Measurements from ENCODE around the gene HUNK.

The HUNK gene

DNA sequence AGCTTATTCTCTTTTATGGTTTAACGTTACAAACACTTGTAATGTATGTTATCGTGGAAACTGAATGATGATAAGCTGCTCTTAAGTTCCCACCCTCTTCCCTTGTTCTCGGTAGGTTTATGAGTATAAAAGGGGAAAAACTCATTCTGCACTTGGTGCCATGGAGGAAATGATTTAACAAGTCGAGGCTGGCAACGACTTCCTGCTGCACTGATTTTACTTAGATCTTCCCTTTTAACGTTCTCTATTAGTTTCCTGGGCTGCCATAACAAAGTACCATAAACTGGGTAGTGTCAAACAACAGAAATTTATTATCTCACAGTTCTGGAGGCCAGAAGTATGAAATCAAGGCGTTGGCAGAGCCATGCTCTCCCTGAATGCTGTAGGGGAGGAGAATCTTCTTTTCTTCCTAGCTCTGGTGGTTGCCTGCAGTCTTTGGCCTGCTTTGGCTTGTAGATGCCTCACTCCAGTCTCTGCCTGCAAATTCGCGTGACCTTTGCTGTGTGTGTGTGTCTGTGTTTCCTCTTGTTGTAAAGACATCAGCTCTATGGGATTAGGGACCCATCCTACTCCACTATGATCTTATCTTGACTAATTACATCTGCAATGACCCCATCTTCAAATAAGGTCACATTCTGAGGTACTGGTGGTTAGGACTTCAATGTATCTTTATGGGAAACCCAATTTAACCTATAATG, 26.3 kb downstream of the HUNK start:
- DNase-seq: no peak

GRCh38 chr21:31900121-31900895, 27.5 kb downstream of the HUNK start:
- DNase-seq: no peak

GRCh38 chr21:31901315-31901714, 28.5 kb downstream of the HUNK start:
- no peak for DNase-seq

GRCh38 chr21:31902438-31902837, 29.6 kb downstream of the HUNK start:
- no peak for DNase-seq

DNA sequence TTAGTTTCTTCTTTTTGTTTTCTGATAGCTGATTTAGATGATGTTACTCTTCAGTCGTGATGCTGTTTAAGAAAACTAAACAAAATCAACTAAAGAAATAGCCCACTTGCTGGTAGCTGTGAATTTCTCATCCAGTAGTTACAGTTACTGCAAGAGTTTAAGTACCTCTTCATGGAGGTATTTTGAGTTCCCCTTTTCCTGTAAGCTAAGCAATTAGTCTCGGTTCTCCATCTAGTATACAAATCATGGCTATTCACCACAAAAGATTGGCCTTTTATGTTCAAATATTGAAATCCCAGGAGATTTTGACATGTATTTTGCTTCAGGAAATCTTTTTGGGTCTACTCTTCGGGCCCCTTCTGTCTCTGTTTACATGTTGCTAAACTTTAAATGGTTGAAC, 31.1 kb downstream of the HUNK start:
- no peak for DNase-seq

DNA sequence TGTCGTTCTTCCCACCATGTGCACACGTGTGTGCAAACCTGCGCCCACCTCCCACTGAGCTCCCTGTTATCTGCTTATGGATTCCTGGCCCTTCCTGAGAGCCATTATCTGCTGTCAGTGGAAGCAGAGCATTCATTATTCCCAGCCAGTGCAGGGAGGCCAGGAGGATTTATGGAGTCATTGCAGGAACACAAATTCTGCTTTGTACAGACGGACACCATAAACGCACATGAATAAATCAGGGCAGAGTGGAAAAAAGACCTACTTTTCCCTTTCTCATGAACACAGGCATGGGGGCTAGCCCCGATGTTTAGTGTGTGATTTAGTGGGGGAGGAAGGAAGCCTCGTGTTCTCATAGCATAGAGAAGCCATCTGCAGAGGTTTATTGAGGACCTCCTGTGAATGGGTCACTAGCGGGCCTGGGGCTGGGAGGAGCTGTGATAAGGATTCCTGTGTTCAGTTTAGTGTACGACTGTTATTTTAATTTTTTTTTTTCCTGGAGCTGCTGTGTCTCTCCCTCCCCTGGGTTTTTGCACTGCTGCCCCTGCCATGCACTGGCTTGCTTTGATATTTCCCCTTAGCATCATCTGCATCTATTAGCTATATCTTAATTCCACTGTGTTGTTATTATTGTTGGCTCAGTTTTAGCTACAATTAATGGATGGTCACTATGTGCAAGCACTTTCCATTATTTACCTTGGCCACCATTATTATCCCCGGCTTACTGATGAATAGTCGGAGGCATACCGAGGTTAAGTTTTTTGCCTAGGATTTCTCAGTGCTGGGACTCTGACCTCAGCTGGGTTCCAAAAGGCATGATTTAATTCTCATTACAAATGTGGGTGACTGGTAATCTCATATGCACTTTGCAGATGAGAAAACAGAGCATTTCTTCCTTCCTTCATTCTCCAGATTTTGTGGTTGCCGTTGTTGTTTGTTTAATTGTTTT, 33.0 kb downstream of the HUNK start:
- no peak for DNase-seq

- DNase-seq: no peak
These were observed 35.5 kb downstream of the HUNK start for GRCh38 chr21:31908106-31909031.

DNA sequence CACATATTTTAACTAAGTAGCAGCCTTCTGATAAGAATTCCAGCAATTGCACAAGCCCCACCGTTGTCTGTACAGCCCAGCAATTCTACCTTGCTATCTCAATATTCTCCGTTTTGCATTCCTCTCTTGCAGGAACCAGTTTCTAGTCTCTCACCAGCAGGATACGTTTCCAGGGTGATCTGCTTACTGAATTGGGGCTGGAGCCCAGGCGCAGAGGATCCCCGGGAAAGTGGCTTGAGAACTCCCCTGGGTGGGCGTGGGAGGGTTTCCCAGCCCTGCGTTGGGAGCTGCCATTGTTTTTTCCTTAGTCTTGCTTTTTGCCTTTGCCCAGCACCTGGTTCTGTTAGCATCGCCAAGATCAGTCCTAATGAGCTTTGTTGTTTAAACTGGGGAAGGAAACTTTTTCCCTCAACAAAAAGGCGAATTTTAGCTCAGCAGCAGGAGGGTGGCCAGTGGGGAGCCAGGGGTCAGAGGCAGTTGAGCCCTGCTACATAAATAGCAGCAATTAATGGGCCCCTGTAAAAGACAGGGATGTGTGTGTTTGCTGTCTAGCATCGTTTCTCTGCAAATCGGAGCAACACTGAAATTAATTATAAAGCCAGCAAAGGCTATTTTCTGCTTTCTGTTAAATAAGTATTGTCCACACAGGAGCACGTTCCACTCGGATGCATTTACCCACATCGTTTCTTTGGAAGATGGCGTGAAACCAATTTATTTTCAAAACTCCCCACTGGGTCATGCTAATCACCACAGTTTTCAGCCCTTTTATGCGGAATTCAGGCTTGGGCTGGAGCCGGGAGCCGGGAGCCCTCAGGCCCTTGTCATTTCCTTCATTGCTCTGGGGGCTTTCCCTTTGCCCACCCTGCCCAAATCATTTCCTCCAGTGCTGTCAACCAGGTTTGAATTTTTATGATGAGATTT, 36.6 kb downstream of the HUNK start:
- DNase-seq: no peak

DNA sequence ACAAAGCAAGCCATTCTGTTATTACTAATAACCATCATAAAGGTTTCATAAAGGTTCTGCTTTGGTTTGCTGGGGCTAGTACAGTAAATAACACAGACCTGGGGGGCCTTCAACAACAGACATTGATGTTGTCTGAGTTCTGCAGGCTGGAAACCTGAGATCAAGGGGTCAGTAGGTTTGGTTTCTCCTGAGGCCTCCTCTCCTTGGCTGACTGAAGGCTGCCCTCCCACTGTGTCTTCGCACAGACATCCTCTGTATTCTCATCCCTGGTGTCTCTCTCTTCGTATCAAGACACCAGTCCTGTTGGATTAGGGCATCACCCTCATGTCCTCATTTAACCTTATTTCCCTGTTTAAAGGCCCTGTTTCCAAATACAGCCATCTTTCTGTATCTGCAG, 37.3 kb downstream of the HUNK start:
- DNase-seq: no peak

DNA sequence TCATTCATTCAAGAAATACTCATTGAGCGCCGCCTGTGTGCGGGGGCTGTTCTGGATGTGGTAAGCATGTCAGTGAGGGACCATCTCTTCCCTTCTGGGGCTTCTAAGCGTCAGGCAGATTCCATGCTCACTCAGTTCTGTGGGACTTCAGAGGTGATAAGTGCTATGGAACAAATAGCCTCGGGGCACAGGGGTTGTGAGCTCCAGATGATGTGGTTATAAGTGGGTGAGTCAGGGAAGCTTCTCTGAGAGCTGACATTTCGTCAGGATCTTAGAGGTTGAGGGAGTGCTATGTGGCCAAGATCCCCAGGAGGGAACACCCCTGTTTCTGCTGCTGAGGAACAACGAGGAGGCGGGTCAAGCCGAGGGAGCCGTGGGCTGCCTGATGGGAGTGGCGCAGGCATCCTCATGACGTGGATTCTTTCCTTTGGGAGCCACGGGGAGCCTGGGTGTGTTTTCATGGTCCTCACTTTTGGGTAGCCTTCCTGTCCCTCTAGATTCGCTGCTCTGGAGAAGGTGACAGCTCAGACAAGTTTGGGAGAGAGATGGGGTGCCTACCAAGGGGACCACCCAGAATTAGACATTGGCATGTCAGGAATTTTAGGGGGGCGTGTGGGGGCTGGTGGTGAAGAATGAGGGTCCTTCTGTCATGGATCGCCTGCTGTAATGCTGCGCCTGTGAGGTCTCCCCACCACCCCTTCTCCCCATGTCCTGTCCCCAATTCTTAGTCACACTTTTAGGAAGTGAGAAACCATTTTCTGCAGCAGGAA, 38.5 kb downstream of the HUNK start:
- DNase-seq: no peak

DNA sequence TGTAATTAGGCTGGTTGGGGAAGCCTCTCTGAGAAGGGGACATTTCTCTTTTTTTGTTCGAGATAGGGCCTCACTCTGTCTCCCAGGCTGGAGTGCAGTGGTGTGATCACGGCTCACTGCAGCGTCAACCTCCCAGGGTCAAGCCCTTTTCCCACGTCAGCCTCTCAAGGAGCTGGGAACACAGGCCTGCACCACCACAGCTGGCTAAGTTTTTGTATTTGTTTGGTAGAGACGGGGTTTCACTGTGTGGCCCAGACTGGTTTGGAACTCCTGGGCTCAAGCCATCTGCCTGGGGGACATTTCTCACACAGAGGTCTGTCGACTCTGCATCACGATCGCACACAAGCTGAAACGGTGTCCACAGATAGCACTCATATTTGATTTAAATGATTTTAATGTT, 39.7 kb downstream of the HUNK start:
- DNase-seq: no peak

GRCh38 chr21:31913182-31913608, 40.4 kb downstream of the HUNK start:
- no peak for DNase-seq

DNA sequence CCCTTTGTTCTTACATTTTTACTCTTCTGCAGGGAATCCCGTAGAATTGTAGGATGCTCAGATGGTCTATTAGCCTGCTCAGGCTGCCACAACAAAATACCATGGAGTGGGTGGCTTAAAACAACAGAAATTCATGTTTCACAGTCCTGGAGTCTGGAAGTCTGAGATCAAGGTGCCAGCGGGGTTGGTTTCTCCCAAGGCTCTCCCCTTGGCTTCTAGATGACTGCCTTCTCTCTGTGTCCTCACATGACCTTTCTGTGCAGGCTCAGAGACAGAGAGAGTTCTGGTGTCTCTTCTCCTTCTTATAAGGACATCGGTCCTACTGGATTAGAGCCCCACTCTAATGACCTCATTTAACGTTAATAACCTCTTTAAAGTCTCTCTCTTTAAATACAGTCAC, 41.7 kb downstream of the HUNK start:
- DNase-seq: no peak

GRCh38 chr21:31915566-31915965, 42.7 kb downstream of the HUNK start:
- no peak for DNase-seq

GRCh38 chr21:31917108-31917507, 44.3 kb downstream of the HUNK start:
- no peak for DNase-seq

GRCh38 chr21:31918250-31918775, 45.5 kb downstream of the HUNK start:
- DNase-seq: no peak

DNA sequence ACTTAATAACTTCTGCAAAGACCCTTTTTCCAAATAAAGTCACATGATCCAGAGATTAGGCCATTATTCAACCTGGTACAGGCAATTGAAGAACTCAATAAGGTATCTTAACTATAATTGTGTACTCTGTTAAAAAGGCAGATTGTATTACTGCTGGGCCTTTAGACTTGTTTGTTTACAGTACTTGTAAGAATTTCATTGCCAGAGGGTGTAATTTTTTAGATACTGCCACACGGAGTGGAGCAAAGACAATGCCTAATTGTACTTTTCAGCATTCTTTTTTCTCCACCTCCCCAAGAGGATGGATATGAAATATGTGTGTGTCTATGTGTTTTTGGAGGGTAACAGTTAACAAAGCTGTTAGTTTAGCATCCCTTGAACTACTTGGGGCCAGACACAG, 47.5 kb downstream of the HUNK start:
- DNase-seq: no peak

DNA sequence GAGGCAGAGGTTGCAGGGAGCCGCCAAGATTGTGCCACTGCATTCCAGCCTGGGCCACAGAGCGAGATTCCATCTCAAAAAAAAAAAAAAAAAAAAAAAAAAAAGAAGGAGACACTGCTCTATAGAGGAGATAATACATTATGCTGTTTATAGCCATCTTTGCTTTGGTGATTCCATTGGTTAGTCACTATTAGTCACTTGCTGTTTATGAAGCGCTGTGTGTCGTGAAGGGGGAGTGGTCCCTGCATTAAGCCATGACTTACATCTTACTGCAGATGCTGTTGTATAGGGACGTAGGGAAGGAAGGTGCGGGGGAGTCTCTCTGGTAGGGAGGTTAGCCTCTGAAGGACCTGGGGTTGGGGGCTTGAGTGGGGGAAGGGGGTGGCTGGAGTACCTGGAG, 48.3 kb downstream of the HUNK start:
- DNase-seq: no peak

- DNase-seq: no peak
These were observed 50.1 kb downstream of the HUNK start for GRCh38 chr21:31922881-31923280.

- DNase-seq: no peak
These were observed 50.9 kb downstream of the HUNK start for GRCh38 chr21:31923756-31924155.
